Bone marrow (tissue), 2 donors: ENCODE measurements around the gene UFD1.

Source experiments
- DNase-seq, 2 donors: peaks; one replicate each; lab custom pipeline; 2025; lab: John Stamatoyannopoulos, UW

Gene UFD1

GRCh38 chr22:19515654-19516377 is 36.8 kb upstream of the UFD1 start:
- no peak for DNase-seq

GRCh38 chr22:19514831-19515565 is 36.0 kb upstream of the UFD1 start:
- no peak for DNase-seq

DNA sequence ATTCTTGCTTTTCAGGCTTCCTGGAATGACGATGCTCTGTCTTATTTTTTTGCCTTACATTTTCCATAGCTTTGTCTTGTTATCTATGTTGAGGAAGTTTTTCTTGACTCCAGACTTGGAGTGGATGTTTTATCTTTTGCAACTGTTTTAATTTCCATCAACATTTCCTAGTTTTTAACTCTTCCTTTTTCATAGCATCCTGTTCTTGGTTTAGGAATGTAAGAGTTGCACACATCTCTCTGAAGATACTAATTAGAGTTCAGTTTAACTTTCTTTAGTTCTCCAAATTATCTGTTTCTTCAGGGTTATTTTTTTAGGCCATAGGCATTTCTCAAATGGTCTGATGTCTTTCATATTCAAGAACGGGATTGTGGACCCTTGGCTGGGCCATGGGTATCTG is 34.8 kb upstream of the UFD1 start:
- no peak for DNase-seq

DNA sequence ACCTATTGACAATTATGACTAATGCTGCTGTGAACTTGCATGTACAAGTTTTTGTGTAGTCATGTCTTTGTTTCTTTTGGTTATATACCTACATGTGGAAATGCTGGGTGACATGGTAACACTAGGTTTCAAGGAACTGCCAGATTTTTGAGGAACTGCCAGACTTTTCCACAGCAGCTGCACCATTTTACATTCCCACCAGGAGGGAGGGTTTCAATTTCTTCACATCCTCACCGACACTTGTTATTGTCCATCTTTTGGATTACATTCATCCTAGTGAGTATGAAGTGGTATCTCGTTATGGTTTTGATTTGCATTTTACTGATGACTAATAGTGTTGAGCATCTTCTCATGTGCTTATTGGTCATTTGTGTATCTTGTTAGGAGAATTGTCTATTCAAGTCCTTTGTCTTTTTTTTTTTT is 31.9 kb upstream of the UFD1 start:
- DNase-seq: no peak

- DNase-seq: no peak
Measured at GRCh38 chr22:19509923-19510322, 30.9 kb upstream of the UFD1 start.

DNA sequence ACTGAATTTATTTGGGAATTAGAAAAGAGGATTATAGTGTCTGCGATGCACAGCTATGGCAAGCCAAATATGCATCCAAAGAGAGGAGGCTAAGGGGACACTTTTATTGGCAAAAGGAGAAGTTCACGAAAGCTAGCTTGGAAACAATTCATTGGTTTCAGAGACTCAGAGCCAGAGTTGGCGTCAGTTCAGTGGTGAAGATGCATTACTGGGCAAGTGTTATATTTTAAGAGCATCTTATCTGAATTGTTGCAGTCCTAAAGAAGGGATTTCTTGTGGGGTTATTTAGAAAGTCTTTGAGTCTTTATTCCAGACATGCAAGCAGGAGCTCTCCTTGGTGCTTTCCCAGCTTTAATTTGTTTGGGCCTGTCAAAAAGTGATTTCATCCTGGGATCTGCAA is 30.2 kb upstream of the UFD1 start:
- DNase-seq: no peak

GRCh38 chr22:19508024-19508776 is 29.2 kb upstream of the UFD1 start:
- no peak for DNase-seq

DNA sequence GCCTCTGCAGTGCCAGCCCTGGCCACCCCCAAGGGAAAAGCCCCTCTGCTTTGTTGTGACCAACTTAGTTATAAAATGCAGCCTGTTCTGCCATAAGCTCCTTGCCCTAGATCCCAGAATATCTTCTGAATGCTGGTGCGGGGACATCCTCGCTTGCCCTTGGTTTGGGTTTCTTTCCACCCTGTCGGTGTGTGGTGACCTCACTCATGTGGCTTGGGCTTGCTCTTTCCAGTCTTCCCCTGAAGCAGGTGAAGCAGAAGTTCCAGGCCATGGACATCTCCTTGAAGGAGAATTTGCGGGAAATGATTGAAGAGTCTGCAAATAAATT is 28.5 kb upstream of the UFD1 start:
- DNase-seq: no peak

DNA sequence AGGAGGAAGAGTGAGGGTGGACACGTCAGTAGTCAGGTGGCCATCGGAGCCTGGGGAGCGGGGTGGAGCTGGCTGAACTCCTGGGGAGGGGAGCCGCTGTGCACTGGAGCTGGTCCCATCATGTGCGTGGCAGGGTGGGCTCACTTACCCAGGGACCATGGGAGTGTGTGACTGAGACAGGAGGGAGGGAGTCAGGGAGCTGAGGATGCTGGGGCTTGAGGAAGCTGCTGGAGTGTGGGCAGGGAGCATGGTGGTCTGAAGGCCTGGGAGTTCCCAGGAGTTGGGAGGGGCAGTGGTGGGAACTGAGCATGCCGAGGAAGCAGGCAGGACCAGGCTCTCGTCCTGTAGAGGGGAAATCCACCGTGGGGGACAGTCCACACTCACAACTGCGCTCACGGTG is 27.2 kb upstream of the UFD1 start:
- no peak for DNase-seq

- DNase-seq: no peak
Measured at GRCh38 chr22:19505735-19506126, 26.7 kb upstream of the UFD1 start.

DNA sequence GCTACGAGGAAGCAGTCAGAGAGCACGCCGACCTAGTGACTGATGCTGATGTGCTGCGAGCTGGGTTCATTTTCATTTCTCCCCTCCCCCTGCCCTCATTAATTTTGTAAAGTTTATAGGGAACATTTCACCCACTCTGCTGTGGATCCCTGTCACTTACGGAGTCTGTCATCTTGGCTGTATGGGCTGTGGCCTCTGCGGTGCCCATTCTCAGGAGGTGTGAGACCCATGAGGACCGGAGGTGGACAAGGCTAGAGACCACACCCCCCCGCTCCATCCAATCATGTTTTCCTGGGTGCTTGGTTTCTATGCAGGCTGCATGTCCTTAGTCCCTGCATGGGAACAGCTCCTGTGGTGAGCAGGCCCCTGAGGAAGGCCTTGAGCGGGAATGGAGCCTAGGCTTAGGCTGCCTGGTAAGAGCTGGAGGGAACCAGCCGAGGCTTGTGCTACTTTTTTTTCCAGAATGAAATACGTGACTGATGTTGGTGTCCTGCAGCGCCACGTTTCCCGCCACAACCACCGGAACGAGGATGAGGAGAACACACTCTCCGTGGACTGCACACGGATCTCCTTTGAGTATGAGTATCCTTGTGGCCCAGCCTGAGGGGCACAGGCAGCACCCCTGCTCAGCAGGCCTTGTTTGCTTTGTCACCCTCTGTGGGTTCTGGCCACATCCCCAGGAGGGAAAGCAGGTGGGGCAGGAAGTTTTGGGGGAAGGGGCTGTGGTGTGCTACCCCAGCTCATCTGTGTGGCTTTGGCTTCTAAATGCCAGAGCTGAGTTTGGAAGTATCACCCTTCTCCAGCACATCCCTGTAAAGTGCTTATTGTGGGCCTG is 26.1 kb upstream of the UFD1 start:
- no peak for DNase-seq

- DNase-seq: no peak
Measured at GRCh38 chr22:19503869-19504268, 24.9 kb upstream of the UFD1 start.

DNA sequence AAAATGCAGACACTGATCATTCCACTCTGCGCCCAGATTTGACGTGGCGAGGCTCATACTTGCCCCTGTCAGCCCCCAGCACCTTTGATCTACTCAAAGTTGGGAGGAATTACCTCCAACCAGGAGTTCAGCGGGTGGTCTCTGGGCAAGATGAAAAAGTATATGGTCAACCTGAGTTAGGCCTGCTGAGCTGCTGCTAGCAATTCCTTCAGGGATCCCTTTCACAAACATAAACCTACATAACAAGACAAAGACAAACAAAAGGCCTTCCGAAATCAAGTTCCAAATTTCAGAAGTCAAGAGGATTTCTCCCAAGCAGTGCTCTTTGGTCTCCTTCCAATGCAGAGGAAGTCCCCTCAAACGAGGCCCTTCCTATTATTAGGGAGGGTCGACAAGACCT is 24.4 kb upstream of the UFD1 start:
- no peak for DNase-seq

DNA sequence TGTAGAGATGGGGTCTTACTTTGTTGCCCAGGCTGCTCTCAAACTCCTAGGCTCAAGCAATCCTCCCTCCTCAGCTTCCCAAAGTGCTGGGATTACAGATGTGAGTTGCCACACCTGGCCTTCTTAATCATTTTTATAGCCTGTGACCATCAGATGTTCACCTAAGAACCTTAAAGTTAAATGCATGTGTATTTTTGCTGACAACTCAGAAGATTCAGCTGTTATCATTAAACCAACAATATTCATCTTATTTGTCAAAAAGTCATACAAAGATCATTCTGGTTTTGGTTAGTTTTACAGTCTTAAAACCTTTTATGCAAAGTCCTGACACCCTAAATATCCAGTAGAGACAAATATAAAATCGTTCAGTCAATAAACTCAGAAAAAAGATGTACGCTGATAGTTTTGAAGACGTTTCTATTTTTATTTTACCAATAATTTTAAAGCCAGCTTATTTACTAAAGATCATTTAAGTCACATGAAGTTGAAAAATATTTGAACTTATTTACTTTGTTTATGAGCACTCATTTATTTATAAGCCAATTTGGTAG is 23.0 kb upstream of the UFD1 start:
- no peak for DNase-seq

GRCh38 chr22:19499880-19500242 is 20.9 kb upstream of the UFD1 start:
- no peak for DNase-seq

- no peak for DNase-seq
Measured at GRCh38 chr22:19499236-19499879, 20.4 kb upstream of the UFD1 start.

GRCh38 chr22:19498866-19499190 is 19.8 kb upstream of the UFD1 start:
- no peak for DNase-seq

GRCh38 chr22:19498154-19498865 is 19.3 kb upstream of the UFD1 start:
- DNase-seq: no peak

DNA sequence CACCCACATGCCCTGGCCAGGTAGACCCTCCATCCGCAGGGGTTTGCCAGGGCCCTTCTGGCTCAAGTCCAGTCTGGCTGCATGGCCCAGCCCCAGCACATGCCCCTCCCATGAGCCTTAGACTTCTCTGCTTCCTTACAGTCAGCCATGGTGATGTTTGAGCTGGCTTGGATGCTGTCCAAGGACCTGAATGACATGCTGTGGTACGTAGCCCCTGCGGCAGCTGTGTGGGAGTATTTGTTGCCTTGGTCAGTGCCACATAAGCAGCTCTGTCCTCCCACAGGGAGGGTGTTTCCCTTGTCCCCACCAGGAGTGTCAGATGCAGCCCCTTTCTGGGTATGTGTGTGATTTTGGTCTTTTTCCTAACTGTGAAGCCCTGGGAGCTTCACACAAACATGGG is 18.3 kb upstream of the UFD1 start:
- DNase-seq: no peak

GRCh38 chr22:19496324-19496630 is 17.3 kb upstream of the UFD1 start:
- no peak for DNase-seq
